ENCODE results near the gene REPS1. TPM values are rescaled to one million over a fixed set of nuclear protein-coding genes. Genes with fewer than 3 reads are reported as not detected.

Gene REPS1
- total RNA-seq, 1 donor from 2014 or later = 58.8 TPM

DNA sequence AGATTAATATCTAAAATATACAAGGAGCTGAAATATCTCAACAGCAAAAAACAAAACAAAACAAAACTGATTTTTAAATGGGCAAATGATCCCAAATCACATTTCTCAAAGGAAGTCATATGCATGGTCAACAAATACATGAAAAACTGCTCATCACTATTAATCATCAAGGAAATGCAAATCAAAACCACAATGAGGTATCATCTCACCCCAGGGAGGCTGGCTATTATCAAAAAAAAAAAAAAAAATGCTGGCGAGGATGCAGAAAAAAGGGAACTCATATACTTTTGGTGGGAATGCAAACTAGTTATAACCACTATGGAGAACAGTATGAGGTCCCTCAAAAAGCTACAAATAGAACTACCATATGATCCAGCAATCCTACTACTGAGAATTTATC lies 34.6 kb downstream of the REPS1 start:
- peaks cover 51% of the 10 kb centered on the region for H3K4me1 Mint-ChIP-seq

DNA sequence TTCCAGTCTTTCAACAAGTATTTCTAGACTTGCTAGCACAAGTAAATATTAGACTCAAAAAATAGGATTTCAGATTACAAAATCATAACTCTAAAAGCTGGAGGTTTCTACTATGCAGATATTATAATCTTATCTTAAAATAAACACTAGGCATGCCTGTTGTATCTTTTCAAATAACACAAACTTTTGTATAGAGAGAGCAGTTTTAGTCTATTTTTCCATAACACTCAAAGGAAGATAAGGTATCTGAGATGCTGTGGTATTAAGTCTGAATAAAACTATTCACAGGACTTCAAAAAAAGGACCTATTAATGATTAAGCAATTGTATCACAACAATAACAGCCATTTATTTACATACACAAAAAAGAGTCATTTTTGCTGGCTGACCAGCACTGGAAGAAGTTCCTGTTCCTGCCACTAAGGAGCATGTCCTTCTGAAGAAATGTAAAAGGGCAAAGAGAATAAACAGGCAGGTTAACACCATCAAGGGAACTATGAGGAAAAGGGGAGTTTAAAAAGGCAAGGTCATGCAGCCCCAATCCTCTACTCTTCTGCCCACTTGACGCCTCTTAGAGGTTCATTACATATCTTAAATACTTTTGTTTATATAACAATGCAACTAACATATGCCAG lies 39.4 kb downstream of the REPS1 start:
- Mint-ChIP-seq H3K4me1 (peaks cover 24% of the 10 kb centered on the region), H3K9me3 (no peaks in the 10 kb centered on the region), H3K36me3 (ENCODE audit: low read depth) (peaks cover 33% of the 10 kb centered on the region), H3K27me3 (no peaks in the 10 kb centered on the region), H3K27ac (no peak overlapping the region), H3K4me3 (no peak overlapping the region)
- intact Hi-C loops (cut with micrococcal nuclease) = no loop called here
- ChIA-PET POLR2A (no interaction called here), CTCF (no interaction called here)
- no peak for DNase-seq
- ATAC-seq (ENCODE audit: low read depth) = no peak
- TF ChIP-seq, protein P1, sequence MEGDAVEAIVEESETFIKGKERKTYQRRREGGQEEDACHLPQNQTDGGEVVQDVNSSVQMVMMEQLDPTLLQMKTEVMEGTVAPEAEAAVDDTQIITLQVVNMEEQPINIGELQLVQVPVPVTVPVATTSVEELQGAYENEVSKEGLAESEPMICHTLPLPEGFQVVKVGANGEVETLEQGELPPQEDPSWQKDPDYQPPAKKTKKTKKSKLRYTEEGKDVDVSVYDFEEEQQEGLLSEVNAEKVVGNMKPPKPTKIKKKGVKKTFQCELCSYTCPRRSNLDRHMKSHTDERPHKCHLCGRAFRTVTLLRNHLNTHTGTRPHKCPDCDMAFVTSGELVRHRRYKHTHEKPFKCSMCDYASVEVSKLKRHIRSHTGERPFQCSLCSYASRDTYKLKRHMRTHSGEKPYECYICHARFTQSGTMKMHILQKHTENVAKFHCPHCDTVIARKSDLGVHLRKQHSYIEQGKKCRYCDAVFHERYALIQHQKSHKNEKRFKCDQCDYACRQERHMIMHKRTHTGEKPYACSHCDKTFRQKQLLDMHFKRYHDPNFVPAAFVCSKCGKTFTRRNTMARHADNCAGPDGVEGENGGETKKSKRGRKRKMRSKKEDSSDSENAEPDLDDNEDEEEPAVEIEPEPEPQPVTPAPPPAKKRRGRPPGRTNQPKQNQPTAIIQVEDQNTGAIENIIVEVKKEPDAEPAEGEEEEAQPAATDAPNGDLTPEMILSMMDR (IDR thresholded peaks at IDR 0.05) = no peak

More for the DNA sequence above, 34.6 kb downstream of the REPS1 start:
- Mint-ChIP-seq H3K27ac (no peak overlapping the region), H3K4me3 (no peak overlapping the region), H3K27me3 (no peaks in the 10 kb centered on the region), H3K9me3 (peaks cover 4% of the 10 kb centered on the region), H3K36me3 (ENCODE audit: low read depth) (peaks cover 4% of the 10 kb centered on the region)
- no peak for DNase-seq
- ATAC-seq (ENCODE audit: low read depth) = peak; percentile 61
- intact Hi-C loops (cut with micrococcal nuclease) = no loop called here
- TF ChIP-seq, protein P1 (IDR thresholded peaks at IDR 0.05) = no peak
- ChIA-PET CTCF (interaction anchor here (0.6 kb wide), 1 partner anchor 1923 kb away, joined by 4 read pairs; no protein-coding TSS in a partner anchor), POLR2A (no interaction called here)

DNA sequence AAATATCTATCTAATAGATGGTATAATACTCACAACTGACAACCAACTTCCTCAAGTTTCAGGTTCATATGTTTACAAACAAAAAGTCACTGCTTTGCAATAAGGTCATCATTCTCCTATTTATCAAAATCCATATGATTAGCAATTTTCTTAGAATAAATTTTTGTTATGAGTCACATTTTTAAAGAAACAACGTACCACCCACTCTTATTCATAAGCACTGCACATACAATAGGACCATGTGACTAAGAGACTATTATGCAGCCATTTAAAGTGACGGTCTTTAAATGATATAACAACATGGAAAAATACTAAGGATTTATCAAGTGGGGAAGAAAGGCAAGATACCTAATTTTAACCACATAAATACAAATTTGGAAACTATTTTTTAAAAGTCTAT lies 40.0 kb downstream of the REPS1 start:
- H3K27me3 Mint-ChIP-seq = no peaks in the 10 kb centered on the region
- H3K36me3 Mint-ChIP-seq (ENCODE audit: low read depth) = peaks cover 38% of the 10 kb centered on the region
- ChIA-PET CTCF (no interaction called here), POLR2A (no interaction called here)
- intact Hi-C loops (cut with micrococcal nuclease) = no loop called here
- H3K4me1 Mint-ChIP-seq = peaks cover 18% of the 10 kb centered on the region
- no peak for DNase-seq
- no peak overlapping the region for H3K27ac Mint-ChIP-seq
- TF ChIP-seq, protein P1 (IDR thresholded peaks at IDR 0.05) = no peak
- no peaks in the 10 kb centered on the region for H3K9me3 Mint-ChIP-seq
- H3K4me3 Mint-ChIP-seq = no peak overlapping the region
- ATAC-seq (ENCODE audit: low read depth) = no peak

DNA sequence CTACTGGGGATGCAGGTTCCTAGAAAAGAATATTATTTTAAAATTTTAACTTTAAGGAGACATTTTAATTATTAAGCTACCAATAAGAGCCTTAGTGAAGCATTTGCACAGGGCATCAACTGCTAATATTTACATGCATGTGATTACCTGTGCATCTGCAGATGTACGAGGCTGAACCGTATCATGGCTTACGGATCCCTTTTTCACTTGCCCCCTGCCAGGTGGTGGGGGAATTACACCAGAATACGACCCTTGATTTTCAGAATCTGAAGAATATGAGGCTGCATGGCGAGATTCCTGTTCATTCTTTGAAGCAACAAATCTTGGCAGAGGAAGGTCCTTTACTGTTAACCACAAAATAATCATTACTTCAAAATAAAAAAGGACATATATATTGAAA lies 42.7 kb downstream of the REPS1 start:
- ChIA-PET CTCF (no interaction called here), POLR2A (no interaction called here)
- no peak overlapping the region for H3K27ac Mint-ChIP-seq
- H3K27me3 Mint-ChIP-seq = no peaks in the 10 kb centered on the region
- peaks cover 12% of the 10 kb centered on the region for H3K4me1 Mint-ChIP-seq
- no peak overlapping the region for H3K4me3 Mint-ChIP-seq
- no peak for ATAC-seq (ENCODE audit: low read depth)
- intact Hi-C loops (cut with micrococcal nuclease) = loop anchor here (2.0 kb wide), 1 partner anchor 43 kb away; the partner anchor contains the start of gene REPS1
- DNase-seq = no peak
- H3K9me3 Mint-ChIP-seq = no peaks in the 10 kb centered on the region
- peaks cover 59% of the 10 kb centered on the region for H3K36me3 Mint-ChIP-seq (ENCODE audit: low read depth)
- TF ChIP-seq, protein P1 (IDR thresholded peaks at IDR 0.05) = no peak

DNA sequence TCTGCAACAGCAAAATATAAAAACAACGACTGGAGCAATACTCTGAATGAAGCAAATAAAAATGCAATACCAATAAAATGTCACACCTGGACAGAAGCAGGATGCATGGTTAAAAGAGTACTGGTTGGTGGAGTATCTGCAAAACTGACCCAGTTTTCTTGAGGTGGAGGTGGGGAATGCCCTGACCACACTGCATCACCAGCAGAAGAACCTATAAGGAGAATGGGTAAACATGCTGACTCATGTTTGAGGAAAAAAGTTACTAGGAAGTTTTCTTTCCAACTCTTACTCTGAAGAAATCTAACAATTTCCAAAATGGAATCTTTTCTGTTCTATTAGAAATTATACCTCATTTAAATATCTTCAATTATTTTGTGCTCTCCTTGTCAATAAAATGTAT lies 43.6 kb downstream of the REPS1 start:
- DNase-seq (no peak), ATAC-seq (ENCODE audit: low read depth) (no peak)
- ChIA-PET CTCF (no interaction called here), POLR2A (no interaction called here)
- peaks cover 66% of the 10 kb centered on the region for H3K36me3 Mint-ChIP-seq (ENCODE audit: low read depth)
- peaks cover 10% of the 10 kb centered on the region for H3K4me1 Mint-ChIP-seq
- intact Hi-C loops (cut with micrococcal nuclease) = loop anchor here (2.0 kb wide), 1 partner anchor 44 kb away; the partner anchor contains the start of gene REPS1
- H3K27ac Mint-ChIP-seq = no peak overlapping the region
- TF ChIP-seq, protein P1 (IDR thresholded peaks at IDR 0.05) = no peak
- no peaks in the 10 kb centered on the region for H3K27me3 Mint-ChIP-seq
- H3K9me3 Mint-ChIP-seq = no peaks in the 10 kb centered on the region
- H3K4me3 Mint-ChIP-seq = no peak overlapping the region
